ENCODE data around the gene ATP6V0A1.
"Not testable (repeated sequence)": the region's sequence is repeated elsewhere in the genome, so short reads cannot be mapped to it uniquely, and the experiment has no call there.

Gene ATP6V0A1

GRCh38 chr17:42519546-42520491 is 61.1 kb downstream of the ATP6V0A1 start:
- DNase-seq: peak; percentile 100

- DNase-seq: no peak
These were observed 61.9 kb downstream of the ATP6V0A1 start for GRCh38 chr17:42520540-42520951.

GRCh38 chr17:42521036-42521435 is 62.4 kb downstream of the ATP6V0A1 start:
- DNase-seq: peak; percentile 74

- DNase-seq: no peak
These were observed 63.1 kb downstream of the ATP6V0A1 start for GRCh38 chr17:42521666-42522262.

- no peak for DNase-seq
These were observed 63.6 kb downstream of the ATP6V0A1 start for GRCh38 chr17:42522263-42522790.

GRCh38 chr17:42522798-42523278 is 64.2 kb downstream of the ATP6V0A1 start:
- DNase-seq: no peak

- peak; percentile 94 for DNase-seq
These were observed 66.5 kb downstream of the ATP6V0A1 start for GRCh38 chr17:42525221-42525620.

GRCh38 chr17:42526031-42526444 is 67.4 kb downstream of the ATP6V0A1 start:
- DNase-seq: peak; percentile 93

GRCh38 chr17:42527932-42528331 is 69.3 kb downstream of the ATP6V0A1 start:
- DNase-seq: no peak

- no peak for DNase-seq
These were observed 70.4 kb downstream of the ATP6V0A1 start for GRCh38 chr17:42529061-42529460.

- no peak for DNase-seq
These were observed 72.3 kb downstream of the ATP6V0A1 start for GRCh38 chr17:42530952-42531454.

GRCh38 chr17:42531455-42532354 is 73.0 kb downstream of the ATP6V0A1 start:
- DNase-seq: peak; percentile 61

GRCh38 chr17:42535155-42536047 is 76.7 kb downstream of the ATP6V0A1 start:
- DNase-seq: no peak

- peak; percentile 89 for DNase-seq
These were observed 77.3 kb downstream of the ATP6V0A1 start, which contains the start of gene NAGLU for GRCh38 chr17:42536048-42536371. Gene NAGLU, plus strand, starts transcription at chr17:42536241. Its CDS starts 32 bp downstream, at chr17:42536273.

GRCh38 chr17:42536372-42537155 is 77.9 kb downstream of the ATP6V0A1 start:
- peak; percentile 82 for DNase-seq

- no peak for DNase-seq
These were observed 78.6 kb downstream of the ATP6V0A1 start for GRCh38 chr17:42537156-42537805.

GRCh38 chr17:42537826-42538451 is 79.3 kb downstream of the ATP6V0A1 start:
- DNase-seq: no peak

- no peak for DNase-seq
These were observed 79.8 kb downstream of the ATP6V0A1 start for GRCh38 chr17:42538482-42538881.

- DNase-seq: not testable (repeated sequence)
These were observed 81.9 kb downstream of the ATP6V0A1 start for GRCh38 chr17:42540558-42540957.
